ENCODE results near the gene TSFM. TPM values are rescaled to one million over a fixed set of nuclear protein-coding genes. Genes with fewer than 3 reads are reported as not detected.

Gene TSFM
- total and polyA plus RNA-seq, 9 of the 15 experiments (the other 6 are each of a cell fraction or from before 2014, with no cell fraction given) = 44.6 to 198 (median 60.2) TPM

GRCh38 chr12:57795354-57795753 lies 12.8 kb downstream of the TSFM start:
- H3K9me1 ChIP-seq (ENCODE audit: control insufficient read depth, insufficient read depth, low read length) = no peaks in the 10 kb centered on the region
- no peak overlapping the region for H3K27ac ChIP-seq (ENCODE audit: extremely low read depth, low read depth, low read length)
- no peak overlapping the region for H3K4me3 ChIP-seq
- H3K79me2 ChIP-seq (ENCODE audit: control insufficient read depth, insufficient read depth, low read length) = peaks cover 2% of the 10 kb centered on the region; the same call in 1 of the 3 replicates
- H2AFZ ChIP-seq (ENCODE audit: low read depth, low read length) = no peak overlapping the region
- H3K4me1 ChIP-seq (replicated peaks in 1 of 2; ENCODE audit: control insufficient read depth in 2 of 2, insufficient read depth in 2 of 2, low read length in 2 of 2) = peaks cover 2 to 4% of the 10 kb centered on the region in 2 experiments; a peak in 2 of 5 replicates
- POLR2A ChIA-PET = no interaction called here
- H4K20me1 ChIP-seq (replicated peaks; ENCODE audit: control insufficient read depth, insufficient read depth, low read length) = no peaks in the 10 kb centered on the region
- CTCF ChIA-PET (ENCODE audit: low intra/inter-chr PET ratio) = no interaction called here
- H3K36me3 ChIP-seq (ENCODE audit: control insufficient read depth, insufficient read depth, low read length) = peaks cover 75% of the 10 kb centered on the region
- in situ Hi-C loops (cut with MboI) = no loop called here
- FAIRE-seq (no peak), ATAC-seq (no peak), DNase-seq (ENCODE audit: extremely low read depth in 1 of 4, low spot score in 3 of 4) (no peak)
- H3K27me3 ChIP-seq (ENCODE audit: control insufficient read depth in 2 of 2, insufficient read depth in 2 of 2, low read length in 2 of 2) = no peaks in the 10 kb centered on the region
- H3K9me3 ChIP-seq (replicated peaks; ENCODE audit: control insufficient read depth, insufficient read depth, low read depth, low read length) = no peaks in the 10 kb centered on the region
- intact Hi-C loops (cut with micrococcal nuclease) = no loop called here
- TF ChIP-seq MCM5 (IDR thresholded peaks at IDR 0.05; ENCODE audit: low read depth) = no peak
- no TSS peak for BruUV-seq (replicated peaks)
- 95% methylated on average over 6 of the region's 6 CpGs for WGBS (ENCODE audit: insufficient coverage, low coverage, missing lambda C conversion rate)
- no peak overlapping the region for H3K9ac ChIP-seq (ENCODE audit: insufficient read depth in 1 of 2, low read depth in 2 of 2, low read length in 2 of 2)
- no peak overlapping the region for H3K4me2 ChIP-seq (ENCODE audit: insufficient read depth, low read length)

- CTCF ChIA-PET (ENCODE audit: low intra/inter-chr PET ratio) = no interaction called here
- H3K27me3 ChIP-seq (ENCODE audit: control insufficient read depth in 2 of 2, insufficient read depth in 2 of 2, low read length in 2 of 2) = no peaks in the 10 kb centered on the region
These were observed 14.4 kb downstream of the TSFM start for GRCh38 chr12:57796996-57797395.

More at GRCh38 chr12:57796996-57797395, 14.4 kb downstream of the TSFM start:
- no peak overlapping the region for H3K4me3 ChIP-seq
- no peaks in the 10 kb centered on the region for H3K9me3 ChIP-seq (replicated peaks; ENCODE audit: control insufficient read depth, insufficient read depth, low read depth, low read length)
- ATAC-seq (no peak), FAIRE-seq (no peak), DNase-seq (ENCODE audit: extremely low read depth in 1 of 4, low spot score in 3 of 4) (no peak)
- no peaks in the 10 kb centered on the region for H3K9me1 ChIP-seq (ENCODE audit: control insufficient read depth, insufficient read depth, low read length)
- WGBS (ENCODE audit: insufficient coverage, low coverage, missing lambda C conversion rate) = 100% methylated on average over 1 of the region's 1 CpG
- peaks cover 70% of the 10 kb centered on the region for H3K36me3 ChIP-seq (ENCODE audit: control insufficient read depth, insufficient read depth, low read length)
- no peak overlapping the region for H2AFZ ChIP-seq (ENCODE audit: low read depth, low read length)
- no peak overlapping the region for H3K27ac ChIP-seq (ENCODE audit: extremely low read depth, low read depth, low read length)
- no peak overlapping the region for H3K9ac ChIP-seq (ENCODE audit: insufficient read depth in 1 of 2, low read depth in 2 of 2, low read length in 2 of 2)
- H3K79me2 ChIP-seq (ENCODE audit: control insufficient read depth, insufficient read depth, low read length) = peaks cover 2% of the 10 kb centered on the region; the same call in 1 of the 3 replicates
- BruUV-seq (replicated peaks) = no TSS peak
- peaks cover 2 to 4% of the 10 kb centered on the region in 2 experiments; a peak in 2 of 5 replicates for H3K4me1 ChIP-seq (replicated peaks in 1 of 2; ENCODE audit: control insufficient read depth in 2 of 2, insufficient read depth in 2 of 2, low read length in 2 of 2)
- POLR2A ChIA-PET = interaction anchor here (1.1 kb wide), 1 partner anchor 15 kb away, joined by 3 read pairs; the partner anchor contains the start of gene TSFM
- in situ Hi-C loops (cut with MboI) = no loop called here
- TF ChIP-seq ZC3H8 (IDR thresholded peaks at IDR 0.05) = no peak
- TF ChIP-seq LEF1 (IDR thresholded peaks at IDR 0.05) = no peak
- intact Hi-C loops (cut with micrococcal nuclease) = no loop called here
- no peaks in the 10 kb centered on the region for H4K20me1 ChIP-seq (replicated peaks; ENCODE audit: control insufficient read depth, insufficient read depth, low read length)
- no peak overlapping the region for H3K4me2 ChIP-seq (ENCODE audit: insufficient read depth, low read length)

Data from K562 (cell line).